GM13977 (cell line): ENCODE results near the gene PLB1.

ENCODE experiments used
- DNase-seq: peaks from one replicate; pipeline ENCODE4 v3.0.0; 2012; ENCODE audit warnings: low spot score
- in situ Hi-C: fragments of 300-500 bp; cut with MboI; formaldehyde crosslinking; loops from one replicate; pipeline ENCODE4 v1.12.0; 2022; ENCODE audit warnings: low sequenced_read_pairs, low pct_unique_long_range_greater_than_20kb, mixed read lengths, inconsistent platforms; ENCODE audit not compliant: unreplicated experiment
- TF ChIP-seq, protein P1 (sequence below): IDR thresholded peaks from 2 replicates; pipeline ENCODE4 v1.5.1; 2012; ENCODE audit warnings: mild to moderate bottlenecking, control low read depth; ENCODE audit not compliant: insufficient read depth; ENCODE audit errors: extremely low read depth, missing control alignments

PLB1 gene

GRCh38 chr2:28580078-28580477 lies 84.2 kb downstream of the PLB1 start:
- in situ Hi-C loops = no loop called here
- DNase-seq = no peak
- TF ChIP-seq, protein P1, sequence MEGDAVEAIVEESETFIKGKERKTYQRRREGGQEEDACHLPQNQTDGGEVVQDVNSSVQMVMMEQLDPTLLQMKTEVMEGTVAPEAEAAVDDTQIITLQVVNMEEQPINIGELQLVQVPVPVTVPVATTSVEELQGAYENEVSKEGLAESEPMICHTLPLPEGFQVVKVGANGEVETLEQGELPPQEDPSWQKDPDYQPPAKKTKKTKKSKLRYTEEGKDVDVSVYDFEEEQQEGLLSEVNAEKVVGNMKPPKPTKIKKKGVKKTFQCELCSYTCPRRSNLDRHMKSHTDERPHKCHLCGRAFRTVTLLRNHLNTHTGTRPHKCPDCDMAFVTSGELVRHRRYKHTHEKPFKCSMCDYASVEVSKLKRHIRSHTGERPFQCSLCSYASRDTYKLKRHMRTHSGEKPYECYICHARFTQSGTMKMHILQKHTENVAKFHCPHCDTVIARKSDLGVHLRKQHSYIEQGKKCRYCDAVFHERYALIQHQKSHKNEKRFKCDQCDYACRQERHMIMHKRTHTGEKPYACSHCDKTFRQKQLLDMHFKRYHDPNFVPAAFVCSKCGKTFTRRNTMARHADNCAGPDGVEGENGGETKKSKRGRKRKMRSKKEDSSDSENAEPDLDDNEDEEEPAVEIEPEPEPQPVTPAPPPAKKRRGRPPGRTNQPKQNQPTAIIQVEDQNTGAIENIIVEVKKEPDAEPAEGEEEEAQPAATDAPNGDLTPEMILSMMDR = no peak

GRCh38 chr2:28581312-28581711 lies 85.5 kb downstream of the PLB1 start:
- in situ Hi-C loops = no loop called here
- DNase-seq = no peak
- TF ChIP-seq, protein P1 = no peak

DNA sequence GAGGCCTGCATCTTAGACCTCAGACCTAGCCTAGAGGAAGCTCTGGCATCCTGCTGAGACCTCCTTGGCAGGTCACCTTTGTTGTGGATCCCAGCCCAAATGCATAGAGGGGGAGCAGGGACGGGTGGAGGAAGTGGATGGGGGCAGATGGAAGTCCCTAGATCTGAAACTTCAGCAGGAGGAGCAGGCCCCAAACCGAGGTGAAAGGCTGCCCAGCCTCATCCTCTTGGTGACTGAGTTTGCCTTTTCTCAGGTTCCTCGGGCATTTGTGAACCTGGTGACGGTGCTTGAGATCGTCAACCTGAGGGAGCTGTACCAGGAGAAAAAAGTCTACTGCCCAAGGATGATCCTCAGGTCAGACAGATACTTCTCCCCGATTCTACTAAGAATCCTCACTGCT lies 86.3 kb downstream of the PLB1 start:
- in situ Hi-C loops = no loop called here
- TF ChIP-seq, protein P1 = no peak
- DNase-seq = no peak

- in situ Hi-C loops = no loop called here
- TF ChIP-seq, protein P1 = no peak
These were observed 86.7 kb downstream of the PLB1 start for GRCh38 chr2:28582595-28582994.

GRCh38 chr2:28583899-28584553 lies 88.2 kb downstream of the PLB1 start:
- peak; percentile 47 for DNase-seq
- TF ChIP-seq, protein P1 = no peak
- in situ Hi-C loops = no loop called here

More at GRCh38 chr2:28582595-28582994, 86.7 kb downstream of the PLB1 start:
- DNase-seq = no peak

GRCh38 chr2:28586867-28587266 lies 91.0 kb downstream of the PLB1 start:
- TF ChIP-seq, protein P1 = no peak
- in situ Hi-C loops = no loop called here
- DNase-seq = peak; percentile 46
